H1 (cell line): ENCODE results near the gene FRS2. TPM values are rescaled to one million over a fixed set of nuclear protein-coding genes. Genes with fewer than 3 reads are reported as not detected.

ENCODE experiments used
- CTCF ChIA-PET: fragments of 300-600 bp; sonication (Branson Sonifier 250); formaldehyde crosslinking; loops from one replicate; lab custom pipeline; 2021; ENCODE audit not compliant: partially characterized antibody; lab: Charles Lee
- POLR2A ChIA-PET: fragments of 300-600 bp; sonication (Branson Sonifier 250); formaldehyde crosslinking; loops from one replicate; lab custom pipeline; 2021; ENCODE audit warnings: inconsistent platforms; ENCODE audit not compliant: partially characterized antibody; lab: Charles Lee
- DNase-seq, 2 experiments: peaks; one replicate each; pipeline versions ENCODE4 v3.0.0 to v3.0.0-alpha.2; 2010 to 2022; ENCODE audit warnings: low spot score in 2 of 2, low read depth in 1 of 2, mixed read lengths in 1 of 2
- FAIRE-seq: peaks from 2 replicates; lab custom pipeline; 2011; peaks lifted over from hg19 to GRCh38; lab: Jason Lieb, UNC
- H2AFZ ChIP-seq: 2 replicates; pipeline ENCODE4 v1.8.1; 2012; ENCODE audit warnings: low read length, inconsistent platforms
- H2AK5ac ChIP-seq: 2 replicates; pipeline ENCODE4 v1.6.1; 2013; ENCODE audit warnings: low read depth, low read length
- H2BK120ac ChIP-seq: replicated peaks from 2 replicates; pipeline ENCODE3; 2013; ENCODE audit warnings: low read depth, low read length, inconsistent platforms
- H2BK12ac ChIP-seq: 2 replicates; pipeline ENCODE4 v1.6.1; 2013; ENCODE audit warnings: low read depth, low read length
- H2BK15ac ChIP-seq: 2 replicates; pipeline ENCODE4 v1.6.1; 2013; ENCODE audit warnings: low read length
- H2BK20ac ChIP-seq: 2 replicates; pipeline ENCODE4 v1.6.1; 2013; ENCODE audit warnings: low read length
- H2BK5ac ChIP-seq: 2 replicates; pipeline ENCODE4 v1.6.1; 2013; ENCODE audit warnings: low read depth, low read length
- H3K14ac ChIP-seq: 2 replicates; pipeline ENCODE4 v1.6.1; 2013; ENCODE audit warnings: inconsistent platforms; ENCODE audit not compliant: insufficient read length
- H3K18ac ChIP-seq: 2 replicates; pipeline ENCODE4 v1.6.1; 2013; ENCODE audit warnings: low read length; ENCODE audit errors: extremely low read depth
- H3K23ac ChIP-seq: 2 replicates; pipeline ENCODE4 v1.6.1; 2013; ENCODE audit warnings: inconsistent platforms; ENCODE audit not compliant: insufficient read length
- H3K23me2 ChIP-seq: 2 replicates; pipeline ENCODE4 v1.6.1; 2013; ENCODE audit warnings: low read depth, low read length
- H3K27ac ChIP-seq: 2 replicates; pipeline ENCODE4 v1.6.1; 2011; ENCODE audit warnings: low read depth, low read length, inconsistent platforms
- H3K27me3 ChIP-seq, 4 experiments: replicated peaks in 1 of 4; 1 replicate in 1 of 4; 2 replicates in 3 of 4; pipeline versions ENCODE4 v1.6.1 to v1.8.1; 2011 to 2013; ENCODE audit warnings: low read length in 3 of 4, mild to moderate bottlenecking in 3 of 4, inconsistent platforms in 2 of 4, mixed read lengths in 2 of 4, moderate library complexity in 1 of 4; ENCODE audit not compliant: control insufficient read depth in 3 of 4, insufficient read depth in 3 of 4; ENCODE audit errors: extremely low read depth in 1 of 4
- H3K36me3 ChIP-seq, 4 experiments: 2 replicates each; pipeline versions ENCODE4 v1.6.1 to v1.8.1; 2011 to 2013; ENCODE audit warnings: mild to moderate bottlenecking in 4 of 4, low read length in 3 of 4, moderate library complexity in 2 of 4, control low read depth in 1 of 4, inconsistent platforms in 1 of 4; ENCODE audit not compliant: insufficient read depth in 4 of 4, control insufficient read depth in 2 of 4
- H3K4ac ChIP-seq: replicated peaks from 2 replicates; pipeline ENCODE3; 2013; ENCODE audit warnings: low read length, low read depth, mixed read lengths, inconsistent platforms; ENCODE audit not compliant: insufficient read length
- H3K4me1 ChIP-seq, 4 experiments: replicated peaks in 1 of 4; 1 replicate in 1 of 4; 2 replicates in 3 of 4; pipeline versions ENCODE4 v1.6.1 to v1.8.1; 2011 to 2013; ENCODE audit warnings: low read length in 3 of 4, inconsistent platforms in 2 of 4, mixed read lengths in 1 of 4; ENCODE audit not compliant: insufficient read depth in 4 of 4, control insufficient read depth in 3 of 4
- H3K4me2 ChIP-seq, 2 experiments: 2 replicates each; pipeline versions ENCODE4 v1.6.1 to v1.8.1; 2011 to 2013; ENCODE audit warnings: low read depth in 2 of 2, low read length in 2 of 2, control low read depth in 1 of 2, inconsistent platforms in 1 of 2, mild to moderate bottlenecking in 1 of 2; ENCODE audit not compliant: insufficient read depth in 1 of 2
- H3K4me3 ChIP-seq, 4 experiments: fragments of 200-600, 300-600 bp in 1 of 4; sonication (generic), shearing (Covaris generic), sonication (Bioruptor Twin) in 1 of 4; 2 replicates each; pipeline versions ENCODE4 v1.5.1 to v1.8.1; 2011 to 2016; ENCODE audit warnings: low read length in 4 of 4, low read depth in 3 of 4, control low read depth in 2 of 4, inconsistent platforms in 2 of 4, mild to moderate bottlenecking in 2 of 4, mixed read lengths in 1 of 4, moderate library complexity in 1 of 4; ENCODE audit not compliant: insufficient read depth in 2 of 4; ENCODE audit errors: extremely low read depth in 1 of 4
- H3K56ac ChIP-seq: replicated peaks from 2 replicates; pipeline ENCODE3; 2013; ENCODE audit warnings: low read depth, mild to moderate bottlenecking, mixed read lengths, low read length, inconsistent platforms; ENCODE audit not compliant: insufficient read length
- H3K79me1 ChIP-seq: 2 replicates; pipeline ENCODE4 v1.6.1; 2013; ENCODE audit warnings: low read depth, low read length, control low read depth
- H3K79me2 ChIP-seq, 2 experiments: 2 replicates each; pipeline versions ENCODE4 v1.6.1 to v1.8.1; 2012 to 2013; ENCODE audit warnings: low read length in 2 of 2, mild to moderate bottlenecking in 2 of 2, inconsistent platforms in 1 of 2; ENCODE audit not compliant: insufficient read depth in 2 of 2, control insufficient read depth in 1 of 2
- H3K9ac ChIP-seq, 4 experiments: replicated peaks in 1 of 4; 1 replicate in 1 of 4; 2 replicates in 3 of 4; pipeline versions ENCODE4 v1.6.1 to v1.8.1; 2011 to 2013; ENCODE audit warnings: low read depth in 3 of 4, low read length in 3 of 4, control low read depth in 2 of 4, mild to moderate bottlenecking in 2 of 4, moderate library complexity in 2 of 4, inconsistent platforms in 1 of 4; ENCODE audit errors: extremely low read depth in 1 of 4
- H3K9me3 ChIP-seq, 2 experiments: 2 replicates each; pipeline versions ENCODE4 v1.6.1 to v1.8.1; 2012 to 2013; ENCODE audit warnings: mild to moderate bottlenecking in 2 of 2, moderate library complexity in 2 of 2, control low read depth in 1 of 2, inconsistent platforms in 1 of 2, low read depth in 1 of 2, low read length in 1 of 2, mixed read lengths in 1 of 2; ENCODE audit not compliant: insufficient read depth in 2 of 2
- H4K20me1 ChIP-seq, 2 experiments: replicated peaks in 1 of 2; 2 replicates each; pipeline versions ENCODE3 to v1.8.1; 2011 to 2013; ENCODE audit warnings: inconsistent platforms in 2 of 2, low read length in 2 of 2, mild to moderate bottlenecking in 1 of 2; ENCODE audit not compliant: insufficient read depth in 2 of 2, control insufficient read depth in 1 of 2
- H4K5ac ChIP-seq: 2 replicates; pipeline ENCODE4 v1.6.1; 2013; ENCODE audit warnings: low read length, low read depth, mixed read lengths, inconsistent platforms; ENCODE audit not compliant: insufficient read length
- H4K8ac ChIP-seq: 2 replicates; pipeline ENCODE4 v1.8.0; 2013; ENCODE audit warnings: mild to moderate bottlenecking, moderate library complexity, low read length, inconsistent platforms; ENCODE audit not compliant: insufficient read depth; ENCODE audit errors: extremely low read depth
- H4K91ac ChIP-seq: replicated peaks from 2 replicates; pipeline ENCODE3; 2013; ENCODE audit warnings: low read length, mixed read lengths, inconsistent platforms; ENCODE audit not compliant: insufficient read length
- E2F6 ChIP-seq: IDR thresholded peaks from 2 replicates; pipeline ENCODE4 v1.6.1; 2012; ENCODE audit warnings: inconsistent platforms
- HDAC2 ChIP-seq, 2 experiments: fragments of 300-600 bp in 1 of 2; sonication (generic) in 1 of 2; IDR thresholded peaks; 2 replicates each; pipeline ENCODE4 v1.6.1; 2011 to 2012; ENCODE audit warnings: low read depth in 2 of 2, low read length in 2 of 2, mild to moderate bottlenecking in 2 of 2, moderate library complexity in 2 of 2, borderline replicate concordance in 1 of 2, inconsistent platforms in 1 of 2
- MAX ChIP-seq: IDR thresholded peaks from 2 replicates; pipeline ENCODE4 v1.6.1; 2012; ENCODE audit warnings: inconsistent platforms
- POLR2AphosphoS5 ChIP-seq: IDR thresholded peaks from 2 replicates; pipeline ENCODE4 v1.6.1; 2011; ENCODE audit warnings: low read depth, low read length
- RBBP5 ChIP-seq: IDR thresholded peaks from 2 replicates; pipeline ENCODE4 v1.7.1; 2012; ENCODE audit warnings: low read depth, mild to moderate bottlenecking, inconsistent platforms, low read length, moderate library complexity, borderline replicate concordance
- WGBS, 2 experiments: shearing (Covaris generic) in 1 of 2; methylation state at CpG; one replicate each; pipeline versions ENCODE4 v1.1.6 to v1.1.7; 2013 to 2015; ENCODE audit warnings: low lambda C conversion rate in 2 of 2, mixed read lengths in 2 of 2, inconsistent platforms in 1 of 2, low coverage in 1 of 2, missing lambda C conversion rate in 1 of 2; ENCODE audit not compliant: insufficient replicate concordance in 2 of 2, insufficient coverage in 1 of 2, insufficient read length in 1 of 2; ENCODE audit errors: extremely low coverage in 1 of 2, missing lambda C conversion rate in 1 of 2; 5-methylcytosine and 5-hydroxymethylcytosine counted together
- polyA plus RNA-seq, 7 experiments: library from polyadenylated mRNA; depleted of rRNA in 3 of 7; stranded (reverse) in 5 of 7; unstranded in 2 of 7; fragments of >200 nt in 5 of 7; fragments of 200-250 nt in 2 of 7; gene quantifications; 1 replicate in 5 of 7; 2 replicates in 1 of 7; 4 replicates in 1 of 7; pipeline versions ENCODE4 v1.2.1 to v1.2.3, GENCODE V29; 2011 to 2013; ENCODE audit warnings: missing spikeins in 2 of 7, mixed read lengths in 2 of 7
- total RNA-seq: library from RNA; stranded (reverse); fragmentation: NEBNext Ultra II Directional; extraction: Animal tissue kit (Norgen Biotek cat#: 25700); gene quantifications from 2 replicates; pipeline ENCODE4 v1.2.1, GENCODE V29; 2021

The FRS2 gene
- total and polyA plus RNA-seq, 2 of the 8 experiments (the other 6 are each of a cell fraction or from before 2014, with no cell fraction given): 10.3 to 35.8 TPM

- no peak for DNase-seq
- TF ChIP-seq RBBP5 (no peak), POLR2AphosphoS5 (no peak), E2F6 (no peak), MAX (no peak), HDAC2 (IDR thresholded peaks at IDR 0.05; ENCODE audit: borderline replicate concordance in 1 of 2, low read depth in 2 of 2, low read length in 2 of 2) (no peak)
- TF ChIP-seq, all 59 proteins: peak for 0
- WGBS, 2 experiments: 91% methylated on average over 2 of the region's 2 CpGs; no CpG with 5 or more reads in 1 of the 2 experiments
- Histone ChIP-seq H3K4me1 (no peaks in the 10 kb centered on the region), H3K9ac (no peak overlapping the region), H3K27ac (no peak overlapping the region), H3K14ac (no peak overlapping the region), H4K8ac (no peak overlapping the region), H4K20me1 (no peaks in the 10 kb centered on the region), H3K9me3 (no peaks in the 10 kb centered on the region), H3K4me2 (no peak overlapping the region), H2BK5ac (no peak overlapping the region), H2BK12ac (no peak overlapping the region), H2BK20ac (no peak overlapping the region), H4K91ac (no peak overlapping the region), H3K79me1 (no peaks in the 10 kb centered on the region), H3K23ac (no peak overlapping the region), H2BK120ac (no peak overlapping the region), H2AFZ (no peak overlapping the region), H3K27me3 (no peaks in the 10 kb centered on the region; a peak in 1 of 7 replicates), H3K4me3 (no peak overlapping the region), H3K23me2 (no peaks in the 10 kb centered on the region), H2BK15ac (no peak overlapping the region), H3K79me2 (no peaks in the 10 kb centered on the region), H3K36me3 (no peaks in the 10 kb centered on the region), H4K5ac (no peak overlapping the region), H3K4ac (no peak overlapping the region), H2AK5ac (no peak overlapping the region), H3K18ac (no peak overlapping the region), H3K56ac (no peak overlapping the region)
- ChIA-PET POLR2A (no interaction called here), CTCF (interaction anchor here (2.9 to 7.1 kb wide), 2 partner anchors 9 to 18 kb away, joined by 16 to 67 read pairs; no protein-coding TSS in a partner anchor)
- no peak for FAIRE-seq
Measured at GRCh38 chr12:69620921-69621320, 150.7 kb downstream of the FRS2 start.
